HL-60/S4 treated with retinoic acid at 250 ng/mL for 4 days and 3 days (cell line): Measurements from ENCODE around the gene TTC8.
"Not testable (repeated sequence)": the region's sequence is repeated elsewhere in the genome, so short reads cannot be mapped to it uniquely, and the experiment has no call there.

Experiments used
- in situ Hi-C: fragments of 300-500 bp; cut with MboI; formaldehyde crosslinking; loops from 2 replicates; pipeline ENCODE4 v1.7.0; 2022; ENCODE audit warnings: low sequenced_read_pairs

Gene TTC8

GRCh38 chr14:88824314-88825077, at the start of gene TTC8:
TTC8 (plus strand) TSS chr14:88824651; CDS start chr14:88824708, 57 bp downstream.
- in situ Hi-C loops: no loop called here

GRCh38 chr14:88775532-88775931, 48.9 kb upstream of the TTC8 start:
- in situ Hi-C loops: no loop called here

GRCh38 chr14:88785911-88786310, 38.5 kb upstream of the TTC8 start:
- in situ Hi-C loops: no loop called here

GRCh38 chr14:88786715-88787114, 37.7 kb upstream of the TTC8 start:
- in situ Hi-C loops: no loop called here

GRCh38 chr14:88789573-88789972, 34.9 kb upstream of the TTC8 start:
- in situ Hi-C loops: not testable (repeated sequence)

- in situ Hi-C loops: no loop called here
Measured at GRCh38 chr14:88790501-88791251, 33.8 kb upstream of the TTC8 start.

GRCh38 chr14:88791252-88791621, 33.2 kb upstream of the TTC8 start:
- in situ Hi-C loops: no loop called here

GRCh38 chr14:88791629-88792472, 32.6 kb upstream of the TTC8 start:
- in situ Hi-C loops: no loop called here

- in situ Hi-C loops: no loop called here
Measured at GRCh38 chr14:88792473-88793258, 31.8 kb upstream of the TTC8 start, which contains the start of gene EML5. EML5 (minus strand) TSS chr14:88792953; CDS start chr14:88792503, 450 bp downstream.

GRCh38 chr14:88793259-88793625, 31.2 kb upstream of the TTC8 start:
- in situ Hi-C loops: no loop called here

- in situ Hi-C loops: no loop called here
Measured at GRCh38 chr14:88798156-88798555, 26.3 kb upstream of the TTC8 start.

- in situ Hi-C loops: no loop called here
Measured at GRCh38 chr14:88799522-88799921, 24.9 kb upstream of the TTC8 start.

- in situ Hi-C loops: no loop called here
Measured at GRCh38 chr14:88802596-88802995, 21.9 kb upstream of the TTC8 start.

- in situ Hi-C loops: no loop called here
Measured at GRCh38 chr14:88804035-88804434, 20.4 kb upstream of the TTC8 start.

GRCh38 chr14:88804477-88804876, 20.0 kb upstream of the TTC8 start:
- in situ Hi-C loops: no loop called here

- in situ Hi-C loops: no loop called here
Measured at GRCh38 chr14:88808359-88808758, 16.1 kb upstream of the TTC8 start.

- in situ Hi-C loops: no loop called here
Measured at GRCh38 chr14:88815980-88816379, 8.5 kb upstream of the TTC8 start.

- in situ Hi-C loops: no loop called here
Measured at GRCh38 chr14:88818018-88818417, 6.4 kb upstream of the TTC8 start.

GRCh38 chr14:88819674-88820073, 4.8 kb upstream of the TTC8 start:
- in situ Hi-C loops: not testable (repeated sequence)

GRCh38 chr14:88821378-88821777, 3.1 kb upstream of the TTC8 start:
- in situ Hi-C loops: no loop called here

- in situ Hi-C loops: no loop called here
Measured at GRCh38 chr14:88821888-88822287, 2.6 kb upstream of the TTC8 start.
